K562 (cell line): Measurements from ENCODE around the gene PPP3R2. TPM values are rescaled to one million over a fixed set of nuclear protein-coding genes. Genes with fewer than 3 reads are reported as not detected.

Source experiments
- ATAC-seq: fragments of 200-7000 bp; cut with Tn5 transposase; 3 replicates; pipeline ENCODE4 v1.9.1; 2020; ENCODE audit warnings: moderate library complexity
- BruUV-seq: library from RNA; stranded (reverse); fragments of 400-500 nt; replicated peaks from 2 replicates; lab custom pipeline; 2021; lab: Mats Ljungman, UMichigan
- CTCF ChIA-PET: fragments of 300-600 bp; formaldehyde crosslinking; extraction: SDS; loops from one replicate; lab custom pipeline; 2021; ENCODE audit warnings: low intra/inter-chr PET ratio; lab: Yijun Ruan, JAX
- POLR2A ChIA-PET: fragments of 300-600, 350-650 bp; sonication (Branson Sonifier 250); formaldehyde crosslinking; extraction: SDS; loops from one replicate; lab custom pipeline; 2021; ENCODE audit warnings: antibody characterized with exemption, inconsistent platforms; lab: Yijun Ruan, JAX
- DNase-seq, 4 experiments: peaks; one replicate each; pipeline versions ENCODE4 v3.0.0 to v3.0.0-alpha.2; 2011 to 2018; ENCODE audit warnings: low spot score in 3 of 4, mixed read lengths in 3 of 4; ENCODE audit errors: extremely low read depth in 1 of 4
- FAIRE-seq: peaks from 2 replicates; lab custom pipeline; 2011; peaks lifted over from hg19 to GRCh38; lab: Jason Lieb, UNC
- H2AFZ ChIP-seq: 2 replicates; pipeline ENCODE4 v1.6.0; 2011; ENCODE audit warnings: low read depth, low read length, control low read depth, inconsistent platforms
- H3K27ac ChIP-seq: fragments of 200-600 bp; 3 replicates; pipeline ENCODE4 v1.8.0; 2011; ENCODE audit warnings: low read depth, mild to moderate bottlenecking, control low read depth, inconsistent platforms, low read length, moderate library complexity, mixed read lengths; ENCODE audit errors: extremely low read depth
- H3K27me3 ChIP-seq, 2 experiments: fragments of 300-600 bp in 1 of 2; 2 replicates in 1 of 2; 3 replicates in 1 of 2; pipeline versions ENCODE4 v1.6.0 to v1.8.0; 2011; ENCODE audit warnings: inconsistent platforms in 2 of 2, low read length in 2 of 2, mild to moderate bottlenecking in 1 of 2, mixed read lengths in 1 of 2, moderate library complexity in 1 of 2; ENCODE audit not compliant: control insufficient read depth in 2 of 2, insufficient read depth in 2 of 2
- H3K36me3 ChIP-seq: fragments of 300-600 bp; 3 replicates; pipeline ENCODE4 v1.8.0; 2011; ENCODE audit warnings: mild to moderate bottlenecking, low read length, inconsistent platforms; ENCODE audit not compliant: control insufficient read depth, insufficient read depth
- H3K4me1 ChIP-seq, 2 experiments: fragments of 200-600 bp in 1 of 2; replicated peaks in 1 of 2; 2 replicates in 1 of 2; 3 replicates in 1 of 2; pipeline versions ENCODE4 v1.5.1 to v1.8.0; 2011; ENCODE audit warnings: inconsistent platforms in 2 of 2, low read length in 2 of 2, mild to moderate bottlenecking in 1 of 2, mixed read lengths in 1 of 2, moderate library complexity in 1 of 2; ENCODE audit not compliant: control insufficient read depth in 2 of 2, insufficient read depth in 2 of 2
- H3K4me2 ChIP-seq: 2 replicates; pipeline ENCODE4 v1.6.1; 2011; ENCODE audit warnings: low read length, control low read depth, inconsistent platforms, mixed read lengths; ENCODE audit not compliant: insufficient read depth
- H3K4me3 ChIP-seq: fragments of 200-600 bp; sonication (generic), shearing (Covaris generic); 2 replicates; pipeline ENCODE4 v1.5.1; 2016; ENCODE audit warnings: control low read depth, inconsistent platforms
- H3K79me2 ChIP-seq: fragments of 200-600 bp; 3 replicates; pipeline ENCODE4 v1.8.0; 2011; ENCODE audit warnings: low read length, inconsistent platforms; ENCODE audit not compliant: control insufficient read depth, insufficient read depth
- H3K9ac ChIP-seq, 2 experiments: 2 replicates each; pipeline versions ENCODE4 v1.6.0 to v1.6.1; 2011; ENCODE audit warnings: low read depth in 2 of 2, low read length in 2 of 2, control low read depth in 1 of 2, inconsistent platforms in 1 of 2, mild to moderate bottlenecking in 1 of 2, mixed read lengths in 1 of 2; ENCODE audit not compliant: insufficient read depth in 1 of 2
- H3K9me1 ChIP-seq: one replicate; pipeline ENCODE4 v1.6.0; 2011; ENCODE audit warnings: inconsistent platforms, mild to moderate bottlenecking, low read length, moderate library complexity; ENCODE audit not compliant: control insufficient read depth, insufficient read depth
- H3K9me3 ChIP-seq: replicated peaks from 2 replicates; pipeline ENCODE4 v1.5.1; 2011; ENCODE audit warnings: low read depth, low read length, inconsistent platforms; ENCODE audit not compliant: control insufficient read depth, insufficient read depth
- H4K20me1 ChIP-seq: replicated peaks from 2 replicates; pipeline ENCODE4 v1.6.1; 2011; ENCODE audit warnings: low read length, inconsistent platforms, mixed read lengths; ENCODE audit not compliant: control insufficient read depth, insufficient read depth
- CBX1 ChIP-seq: sonication (generic); IDR thresholded peaks from 2 replicates; pipeline ENCODE4 v1.6.1; 2016; ENCODE audit warnings: antibody characterized with exemption, low read depth, mild to moderate bottlenecking
- CREBBP ChIP-seq: IDR thresholded peaks from one replicate; pipeline ENCODE4 v1.6.1; 2012; ENCODE audit warnings: low read depth, mild to moderate bottlenecking, control low read depth, inconsistent platforms, low read length
- FOXJ2 ChIP-seq: fragments of 200-800 bp; sonication (Bioruptor generic); IDR thresholded peaks from 2 replicates; pipeline ENCODE4 v1.6.1; 2016; ENCODE audit warnings: missing genetic modification characterization, missing compliant biosample characterization
- MNT ChIP-seq, 2 experiments: fragments of 450-650 bp; conservative IDR thresholded peaks; 2 replicates each; pipeline ENCODE4 v1.6.1; 2017; ENCODE audit warnings: mild to moderate bottlenecking in 2 of 2, moderate library complexity in 2 of 2
- NUFIP1 ChIP-seq: fragments of 450-650 bp; IDR thresholded peaks from 2 replicates; pipeline ENCODE4 v1.6.1; 2018; ENCODE audit not compliant: partially characterized antibody
- ZNF583 ChIP-seq: fragments of 250-450 bp; sonication (Bioruptor Pico); IDR thresholded peaks from 2 replicates; pipeline ENCODE4 v1.4.0; 2020
- ZNF589 ChIP-seq: fragments of 200-800 bp; sonication (Bioruptor generic); IDR thresholded peaks from 2 replicates; pipeline ENCODE4 v1.6.1; 2016; ENCODE audit warnings: low read depth, missing genetic modification characterization, missing compliant biosample characterization
- ZNF764 ChIP-seq: fragments of 250-450 bp; sonication (Bioruptor Pico); IDR thresholded peaks from 2 replicates; pipeline ENCODE4 v1.4.0; 2020; ENCODE audit warnings: low read depth, mild to moderate bottlenecking, moderate library complexity
- WGBS: fragments of 100-300 bp; shearing (Covaris generic); methylation state at CpG from one replicate; pipeline ENCODE4 v1.1.6; 2016; ENCODE audit warnings: low coverage, mixed read lengths; ENCODE audit not compliant: insufficient coverage; ENCODE audit errors: missing lambda C conversion rate; 5-methylcytosine and 5-hydroxymethylcytosine counted together
- in situ Hi-C: fragments of 300-500 bp; cut with MboI; formaldehyde crosslinking; loops from 4 replicates; pipeline ENCODE4 v1.15.0; 2018; ENCODE audit warnings: inconsistent platforms, mixed read lengths
- intact Hi-C: fragments of 100-400 bp; cut with micrococcal nuclease; formaldehyde crosslinking; loops from 2 replicates; pipeline ENCODE4 v1.14.2; 2022
- polyA plus RNA-seq, 8 experiments: library from polyadenylated mRNA; depleted of rRNA in 4 of 8; stranded (reverse) in 5 of 8; unstranded in 3 of 8; fragments of >200 nt; fragmentation: Nextera tagmentation in 2 of 8; fragmentation: Illumina TruSeq in 1 of 8; extraction: Ambion mirVana in 2 of 8; extraction: Trizol in 1 of 8; gene quantifications; 2 replicates each; pipeline versions ENCODE4 v1.2.1 to v1.2.3, GENCODE V29; 2011 to 2014; ENCODE audit warnings: inconsistent platforms in 1 of 8, missing spikeins in 1 of 8
- total RNA-seq, 7 experiments: library from RNA; depleted of rRNA in 6 of 7; stranded (reverse); fragments of >200 nt in 6 of 7; fragmentation: Illumina TruSeq in 2 of 7; extraction: Trizol in 2 of 7; gene quantifications; 2 replicates each; pipeline versions ENCODE4 v1.2.1 to v1.2.3, GENCODE V29; 2011 to 2021; ENCODE audit warnings: low replicate concordance in 1 of 7
- TF ChIP-seq, protein P1 (sequence below): sonication (generic); formaldehyde crosslinking; IDR thresholded peaks from 2 replicates; pipeline ENCODE4 v1.8.0; 2022; ENCODE audit warnings: mild to moderate bottlenecking, missing genetic modification reagents
- TF ChIP-seq, protein P2 (sequence below): fragments of 250-450 bp; sonication (Bioruptor Pico); IDR thresholded peaks from 2 replicates; pipeline ENCODE4 v1.8.0; 2022; ENCODE audit warnings: moderate library complexity, mild to moderate bottlenecking, inconsistent platforms

The PPP3R2 gene
- total and polyA plus RNA-seq, 9 of the 15 experiments (the other 6 are each of a cell fraction or from before 2014, with no cell fraction given): not detected

- Histone ChIP-seq H3K9me1 (no peaks in the 10 kb centered on the region), H3K9me3 (no peaks in the 10 kb centered on the region), H2AFZ (no peak overlapping the region), H3K4me3 (no peak overlapping the region), H3K9ac (no peak overlapping the region), H4K20me1 (no peaks in the 10 kb centered on the region), H3K27ac (no peak overlapping the region), H3K4me1 (no peaks in the 10 kb centered on the region; a peak in 1 of 5 replicates), H3K4me2 (no peak overlapping the region), H3K36me3 (no peaks in the 10 kb centered on the region), H3K27me3 (no peaks in the 10 kb centered on the region; a peak in 1 of 5 replicates), H3K79me2 (no peaks in the 10 kb centered on the region)
- in situ Hi-C loops: no loop called here
- DNase-seq (no peak), ATAC-seq (no peak), FAIRE-seq (no peak)
- ChIA-PET POLR2A (interaction anchor here (0.6 kb wide), 1 partner anchor 18 kb away, joined by 3 read pairs; no protein-coding TSS in a partner anchor), CTCF (no interaction called here)
- intact Hi-C loops: no loop called here
- TF ChIP-seq NUFIP1: no peak
- WGBS: 4% methylated on average over 6 of the region's 6 CpGs
- no TSS peak for BruUV-seq
These were observed 14.8 kb downstream of the PPP3R2 start for GRCh38 chr9:101579711-101580545.

DNA sequence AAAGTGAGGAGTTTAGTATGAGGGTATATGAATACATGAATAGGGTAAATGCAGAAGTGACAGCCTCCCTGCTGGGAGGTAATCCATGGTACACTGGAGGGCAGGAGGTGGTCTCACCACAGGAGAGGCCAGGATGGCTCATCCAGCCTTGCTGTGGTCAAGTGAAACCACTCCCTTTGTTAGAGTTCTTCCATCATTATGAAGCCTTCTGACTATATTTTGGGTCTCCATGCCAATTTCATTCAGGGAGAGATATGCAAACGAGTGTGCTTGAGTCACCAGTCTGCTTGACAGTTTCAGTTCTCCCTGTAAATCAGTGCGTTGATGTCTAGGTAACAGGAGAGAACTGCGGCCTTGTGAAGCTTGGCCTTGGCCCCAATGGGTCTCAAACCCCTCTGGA lies 16.4 kb downstream of the PPP3R2 start:
- H3K36me3 ChIP-seq: no peaks in the 10 kb centered on the region
- ChIA-PET CTCF (interaction anchor here (0.6 kb wide), 1 partner anchor 48 kb away, joined by 3 read pairs; no protein-coding TSS in a partner anchor), POLR2A (no interaction called here)
- H3K4me3 ChIP-seq: no peak overlapping the region
- no peak overlapping the region for H3K27ac ChIP-seq
- BruUV-seq: no TSS peak
- no peaks in the 10 kb centered on the region; a peak in 1 of 5 replicates for H3K4me1 ChIP-seq
- WGBS: 0% methylated on average over 3 of the region's 3 CpGs
- H3K4me2 ChIP-seq: no peak overlapping the region
- DNase-seq: no peak
- H3K79me2 ChIP-seq: no peaks in the 10 kb centered on the region
- H3K27me3 ChIP-seq: no peaks in the 10 kb centered on the region
- no peaks in the 10 kb centered on the region for H4K20me1 ChIP-seq
- H3K9me3 ChIP-seq: no peaks in the 10 kb centered on the region
- no peak overlapping the region for H2AFZ ChIP-seq
- ATAC-seq: no peak
- no peaks in the 10 kb centered on the region for H3K9me1 ChIP-seq
- intact Hi-C loops: no loop called here
- in situ Hi-C loops: no loop called here
- FAIRE-seq: no peak
- H3K9ac ChIP-seq: no peak overlapping the region
- TF ChIP-seq MNT (conservative IDR thresholded peaks at IDR 0.05) (no peak), ZNF764 (CRISPR knock-in tag) (no peak), ZNF583 (no peak), CBX1 (no peak), FOXJ2 (no peak), ZNF589 (CRISPR knock-in tag) (no peak), CREBBP (no peak)
- TF ChIP-seq, protein P1, sequence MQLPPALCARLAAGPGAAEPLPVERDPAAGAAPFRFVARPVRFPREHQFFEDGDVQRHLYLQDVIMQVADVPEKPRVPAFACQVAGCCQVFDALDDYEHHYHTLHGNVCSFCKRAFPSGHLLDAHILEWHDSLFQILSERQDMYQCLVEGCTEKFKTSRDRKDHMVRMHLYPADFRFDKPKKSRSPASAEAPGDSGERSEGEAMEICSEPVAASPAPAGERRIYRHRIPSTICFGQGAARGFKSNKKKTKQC (CRISPR knock-in tag): no peak
- TF ChIP-seq, protein P2, sequence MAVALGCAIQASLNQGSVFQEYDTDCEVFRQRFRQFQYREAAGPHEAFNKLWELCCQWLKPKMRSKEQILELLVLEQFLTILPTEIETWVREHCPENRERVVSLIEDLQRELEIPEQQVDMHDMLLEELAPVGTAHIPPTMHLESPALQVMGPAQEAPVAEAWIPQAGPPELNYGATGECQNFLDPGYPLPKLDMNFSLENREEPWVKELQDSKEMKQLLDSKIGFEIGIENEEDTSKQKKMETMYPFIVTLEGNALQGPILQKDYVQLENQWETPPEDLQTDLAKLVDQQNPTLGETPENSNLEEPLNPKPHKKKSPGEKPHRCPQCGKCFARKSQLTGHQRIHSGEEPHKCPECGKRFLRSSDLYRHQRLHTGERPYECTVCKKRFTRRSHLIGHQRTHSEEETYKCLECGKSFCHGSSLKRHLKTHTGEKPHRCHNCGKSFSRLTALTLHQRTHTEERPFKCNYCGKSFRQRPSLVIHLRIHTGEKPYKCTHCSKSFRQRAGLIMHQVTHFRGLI (CRISPR knock-in tag): no peak
